Psoas muscle (tissue), 8 donors: ENCODE results near the gene SEPTIN14. TPM values are rescaled to one million over a fixed set of nuclear protein-coding genes. Genes with fewer than 3 reads are reported as not detected.
"Not testable (repeated sequence)": the region's sequence is repeated elsewhere in the genome, so short reads cannot be mapped to it uniquely, and the experiment has no call there.

Experiments used
- ATAC-seq, 4 donors: fragments of 200-7000 bp; cut with Tn5 transposase; one replicate each; pipeline ENCODE4 v1.9.1; 2020; ENCODE audit warnings: moderate library complexity in 3 of 4, mild to moderate bottlenecking in 2 of 4
- DNase-seq, 2 donors: peaks; one replicate each; pipeline ENCODE4 v3.0.0-alpha.2; 2020
- H3K27ac ChIP-seq: fragments of 200-600 bp; one replicate; pipeline ENCODE4 v1.8.0; 2022
- H3K27me3 ChIP-seq, 3 donors: fragments of 200-600 bp in 1 of 3; one replicate each; pipeline versions ENCODE4 v1.6.1 to v1.8.0; 2013 to 2022; ENCODE audit warnings: low read length in 2 of 3, mild to moderate bottlenecking in 2 of 3, moderate library complexity in 1 of 3; ENCODE audit not compliant: insufficient read depth in 3 of 3
- H3K36me3 ChIP-seq, 2 donors: fragments of 200-600 bp in 1 of 2; one replicate each; pipeline versions ENCODE4 v1.6.1 to v1.8.0; 2013 to 2022; ENCODE audit warnings: low read depth in 1 of 2, mild to moderate bottlenecking in 1 of 2, moderate library complexity in 1 of 2; ENCODE audit not compliant: insufficient read depth in 1 of 2
- H3K4me1 ChIP-seq: fragments of 200-600 bp; one replicate; pipeline ENCODE4 v1.8.0; 2022
- H3K4me3 ChIP-seq: fragments of 200-600 bp; one replicate; pipeline ENCODE4 v1.8.0; 2022; ENCODE audit warnings: mild to moderate bottlenecking
- H3K9me3 ChIP-seq: fragments of 200-600 bp; one replicate; pipeline ENCODE4 v1.8.0; 2022
- CTCF ChIP-seq: fragments of 200-600 bp; IDR thresholded peaks from one replicate; pipeline ENCODE4 v1.8.0; 2022; ENCODE audit warnings: antibody characterized with exemption
- whole genome bisulfite sequencing, 3 donors: extraction: QIAGEN DNeasy Blood & Tissue Kit; methylation state at CpG; one replicate each; pipeline versions ENCODE4 v1.1.6 to v1.1.7; 2013; 5-methylcytosine and 5-hydroxymethylcytosine counted together
- intact Hi-C, 2 donors: fragments of 100-400 bp; cut with DNase I; formaldehyde crosslinking; loops; one replicate each; pipeline versions ENCODE4 v1.11.0 to v1.14.2; 2022
- long read RNA-seq, 2 donors: library from polyadenylated mRNA; unstranded; transcript quantifications; one replicate each; pipeline ENCODE4 v2.0.0, GENCODE V29; 2021
- polyA plus RNA-seq, 3 donors: library from polyadenylated mRNA; stranded (reverse); fragments of 200-250 nt; gene quantifications; one replicate each; pipeline ENCODE4 v1.2.3, GENCODE V29; 2013
- total RNA-seq, 4 donors: library from RNA; stranded (reverse); fragmentation: NEBNext Ultra II Directional in 2 of 4; extraction: Animal tissue kit (Norgen Biotek cat#: 25700) in 2 of 4; gene quantifications; one replicate each; pipeline versions ENCODE4 v1.2.1 to v1.2.4, GENCODE V29; 2021 to 2023
- donor health status: healthy with polysubstance abuse.
- donor health status: DM: no; HTN: no; CAD: no; lungs with moderate emphysema.
- donor health status: Bipolar disorder and iron deficiency.
- donor health status: healthy.
- donor health status: DM: yes; HTN: yes; CAD: no.
- donor health status: DM: no; HTN: no; CAD: no.
- donor health status: DM: no; HTN: no; CAD: no.
- donor health status: DM: yes; HTN: yes; CAD: no.

Gene SEPTIN14
- total RNA-seq, result not detected
- not detected for polyA plus RNA-seq
- long read RNA-seq, donor 1, result 0 reads
- long read RNA-seq, donor 2, result 0 reads

DNA sequence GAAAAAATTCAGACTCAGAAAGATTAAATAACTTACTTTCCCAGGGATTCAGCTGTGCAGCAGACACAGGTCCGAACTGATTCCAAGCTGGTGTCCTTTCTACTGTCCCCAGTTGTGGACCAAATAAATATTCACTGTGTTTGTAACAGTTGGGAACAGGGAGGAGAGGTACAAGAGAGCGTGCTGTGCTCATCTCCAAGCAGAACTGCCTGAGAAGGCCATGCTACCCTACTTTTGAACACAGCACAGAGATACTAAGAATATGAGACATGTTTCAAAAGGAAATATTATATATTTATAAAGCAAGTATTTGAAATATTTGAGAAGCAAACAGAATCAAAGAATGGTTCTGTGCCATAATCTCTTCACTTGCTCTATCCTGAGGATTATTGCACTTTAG is at the start of gene SEPTIN14:
SEPTIN14 (minus strand) TSS at position 101 of the 400 bp plus-strand sequence. CDS start 756 bp downstream, outside the sequence.
- H3K4me3 ChIP-seq, DNase-seq, H3K9me3 ChIP-seq, intact Hi-C loops, H3K36me3 ChIP-seq, H3K27me3 ChIP-seq, H3K27ac ChIP-seq, ATAC-seq, H3K4me1 ChIP-seq: not testable (repeated sequence)
- WGBS, 3 donors, result 67 to 72% (median 70%) methylated on average over 2 of the region's 2 CpGs

DNA sequence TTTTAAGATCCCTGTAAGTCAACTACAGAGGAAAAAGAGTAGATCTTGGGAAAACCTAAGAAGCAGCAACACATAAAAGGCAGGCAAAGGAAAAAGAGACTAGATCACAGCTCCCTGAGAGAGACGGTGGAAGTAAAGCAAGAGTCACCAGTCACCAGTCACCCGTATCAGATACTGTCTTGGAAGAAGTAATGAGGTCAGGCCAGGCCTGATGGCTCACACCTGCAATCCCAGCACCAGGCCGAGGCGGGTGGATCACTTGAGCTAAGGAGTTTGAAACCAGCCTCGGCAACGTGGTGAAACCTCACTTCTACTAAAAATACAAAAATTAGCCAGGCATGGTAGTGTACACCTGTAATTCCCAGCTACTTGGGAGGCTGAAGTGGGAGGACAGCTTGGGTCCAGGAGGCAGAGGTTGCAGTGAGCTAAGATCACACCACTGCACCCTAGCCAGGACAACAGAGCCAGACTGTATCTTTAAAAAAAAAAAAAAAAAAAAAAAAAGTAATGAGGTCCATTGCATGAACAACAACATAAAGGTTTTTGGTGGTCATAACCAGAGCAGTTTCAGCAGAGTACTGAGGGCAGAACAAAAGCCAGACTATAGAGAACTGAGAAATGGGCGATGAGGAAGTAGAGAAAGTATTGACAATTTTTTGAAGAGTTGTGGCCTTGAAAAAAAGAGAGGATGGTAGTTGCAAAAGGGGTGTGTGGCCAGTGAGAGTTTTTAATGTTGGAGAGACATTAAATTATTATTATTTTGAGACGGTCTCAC is 41.6 kb upstream of the SEPTIN14 start:
- WGBS, 3 donors, result 72 to 94% (median 75%) methylated on average over 2 to 8 of the region's 8 CpGs
- TF ChIP-seq CTCF, result no peak
- no peak overlapping the region for H3K27ac ChIP-seq
- no peak for ATAC-seq
- H3K9me3 ChIP-seq, result no peaks in the 10 kb centered on the region
- intact Hi-C loops, result no loop called here
- no peak overlapping the region for H3K4me3 ChIP-seq
- H3K27me3 ChIP-seq, result no peaks in the 10 kb centered on the region
- DNase-seq, result no peak
- no peaks in the 10 kb centered on the region for H3K4me1 ChIP-seq
- peaks cover 0 to 4% of the 10 kb centered on the region in 2 donors for H3K36me3 ChIP-seq

- H3K27me3 ChIP-seq, intact Hi-C loops, ATAC-seq, DNase-seq, H3K4me3 ChIP-seq, H3K4me1 ChIP-seq, H3K27ac ChIP-seq, H3K36me3 ChIP-seq, H3K9me3 ChIP-seq: not testable (repeated sequence)
- WGBS, 3 donors, result 97 to 100% (median 97%) methylated on average over 1 of the region's 1 CpG
Observed at GRCh38 chr7:55901059-55901458, 38.5 kb upstream of the SEPTIN14 start.

- no peak for ATAC-seq
Observed at GRCh38 chr7:55898287-55898686, 35.7 kb upstream of the SEPTIN14 start.

GRCh38 chr7:55895021-55895420 is 32.5 kb upstream of the SEPTIN14 start:
- WGBS, 3 donors, result 91 to 98% (median 97%) methylated on average over 4 of the region's 4 CpGs
- ATAC-seq (no peak), DNase-seq (no peak)
- no peak overlapping the region for H3K4me3 ChIP-seq
- peaks cover 0 to 10% of the 10 kb centered on the region in 2 donors for H3K36me3 ChIP-seq
- no peaks in the 10 kb centered on the region for H3K4me1 ChIP-seq
- H3K27me3 ChIP-seq, result no peaks in the 10 kb centered on the region
- intact Hi-C loops, result no loop called here
- H3K27ac ChIP-seq, result no peak overlapping the region
- TF ChIP-seq CTCF, result no peak
- H3K9me3 ChIP-seq, result no peaks in the 10 kb centered on the region

More at GRCh38 chr7:55898287-55898686, 35.7 kb upstream of the SEPTIN14 start:
- H3K27me3 ChIP-seq, result no peaks in the 10 kb centered on the region
- H3K9me3 ChIP-seq, result no peaks in the 10 kb centered on the region
- H3K27ac ChIP-seq, result no peak overlapping the region
- H3K4me3 ChIP-seq, result no peak overlapping the region
- WGBS, 3 donors, result 81 to 90% (median 81%) methylated on average over 4 of the region's 4 CpGs
- peaks cover 0 to 3% of the 10 kb centered on the region in 2 donors for H3K36me3 ChIP-seq
- no peak for TF ChIP-seq CTCF
- no peaks in the 10 kb centered on the region for H3K4me1 ChIP-seq
- intact Hi-C loops, result no loop called here
- no peak for DNase-seq
